Activated T-helper 9 cell treated with anti-CD3 and anti-CD28 coated beads, Interleukin-2, amount 50 U/mL, for 16 hours (primary cell): Measurements from ENCODE around the gene THAP2.

ENCODE experiments used
- DNase-seq: peaks from one replicate; pipeline ENCODE4 v3.0.0-alpha.2; 2020; ENCODE audit warnings: low read depth

THAP2 gene

DNA sequence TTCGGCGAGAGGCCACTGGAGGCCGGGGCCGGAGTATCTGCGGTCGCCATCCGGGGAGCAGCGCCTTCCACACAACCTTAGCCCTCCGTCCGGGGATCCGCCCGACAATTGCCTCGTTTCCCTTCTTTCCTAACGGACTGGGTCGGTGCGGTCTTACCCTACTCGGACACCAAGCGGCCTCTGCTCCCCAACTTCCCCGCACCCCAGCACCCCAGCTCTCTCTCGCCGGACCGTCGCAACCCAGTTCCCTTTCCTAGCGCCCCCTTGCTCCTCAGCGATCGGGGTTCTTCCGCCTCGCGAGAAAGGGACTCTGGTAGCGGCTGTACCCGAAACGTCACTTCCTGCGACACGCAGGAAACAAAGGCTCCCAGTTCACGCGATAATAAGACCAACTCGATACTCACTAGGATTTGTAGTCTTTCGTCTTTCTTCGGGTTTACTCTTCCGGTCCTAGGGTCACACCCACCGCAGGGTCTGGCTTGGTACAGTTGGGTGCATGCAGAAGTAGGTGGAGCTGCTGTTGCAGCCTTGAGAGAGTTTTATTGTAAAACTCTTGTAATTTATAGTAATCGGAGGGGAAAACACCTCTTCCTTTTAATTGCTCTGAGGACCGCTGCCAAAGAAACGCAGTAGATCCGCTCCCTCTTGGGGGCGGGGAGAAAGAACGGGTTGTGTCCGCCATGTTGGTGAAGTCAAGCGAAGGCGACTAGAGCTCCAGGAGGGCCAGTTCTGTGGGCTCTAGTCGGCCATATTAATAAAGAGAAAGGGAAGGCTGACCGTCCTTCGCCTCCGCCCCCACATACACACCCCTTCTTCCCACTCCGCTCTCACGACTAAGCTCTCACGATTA is at the start of gene THAP2, which contains the start of gene ZFC3H1:
Gene THAP2 (plus strand): TSS at position 741 of the 850 bp plus-strand sequence. CDS start 209 bp downstream, outside the sequence.
Gene ZFC3H1 (minus strand): TSS at position 288 of the 850 bp plus-strand sequence. CDS start 238 bp downstream, at position 50.
- DNase-seq, result peak; percentile 81

DNA sequence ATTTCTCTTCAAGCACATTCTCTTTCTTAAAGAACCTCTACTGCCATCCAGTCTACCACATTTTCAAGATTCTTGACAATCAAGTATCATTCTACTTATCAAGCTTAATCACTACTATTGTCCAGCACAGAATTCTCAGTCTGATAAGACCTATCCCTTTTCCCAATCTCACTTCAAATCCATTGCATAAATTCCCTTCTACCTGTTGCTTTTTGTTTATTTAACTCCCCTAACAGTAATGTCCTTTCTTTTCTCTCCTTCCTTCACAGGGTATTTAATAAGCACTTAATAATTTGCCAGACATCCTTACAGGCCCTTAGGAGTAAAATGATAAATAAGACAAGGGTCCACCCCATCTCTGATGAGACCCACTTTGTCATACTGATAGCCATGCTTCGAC is 42.2 kb upstream of the THAP2 start:
- no peak for DNase-seq

DNA sequence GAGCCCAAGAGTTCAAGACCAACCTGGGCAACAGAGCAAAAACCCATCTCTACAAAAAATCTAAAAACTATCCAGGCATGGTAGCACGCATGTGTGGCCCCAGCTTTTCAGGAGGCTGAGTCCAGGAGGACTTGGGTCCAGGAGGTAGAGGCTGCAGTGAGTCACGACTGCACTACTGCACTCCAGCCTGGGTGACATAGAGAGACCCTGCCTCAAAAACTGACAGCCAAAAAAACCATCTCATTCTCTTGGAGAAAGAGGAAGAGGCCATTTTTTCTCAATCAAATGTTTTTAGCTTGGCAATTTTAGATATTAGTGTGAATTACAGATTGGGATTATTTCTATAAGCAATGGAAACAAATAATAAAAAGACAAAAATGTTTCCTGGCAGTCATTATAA is 38.6 kb upstream of the THAP2 start:
- no peak for DNase-seq

- DNase-seq, result no peak
Observed at GRCh38 chr12:71626098-71626497, 38.0 kb upstream of the THAP2 start.

DNA sequence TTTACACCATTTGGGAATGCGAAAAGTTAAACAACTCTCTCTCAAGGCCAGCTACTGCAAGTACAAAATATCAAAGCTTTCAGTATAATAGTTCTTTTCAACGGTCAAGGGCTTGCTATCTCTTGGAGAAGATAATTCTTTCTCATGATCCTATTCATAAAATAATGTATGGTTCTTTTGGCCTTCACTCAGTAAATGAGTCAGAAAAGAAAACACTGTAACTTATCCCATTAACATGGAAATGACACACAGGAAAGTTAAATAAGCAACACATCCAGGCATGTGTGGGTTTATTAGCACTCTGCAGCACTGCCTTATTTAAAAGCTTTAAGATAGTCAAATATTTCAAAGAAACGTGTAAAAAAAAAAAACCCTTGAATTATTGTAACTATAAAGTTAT is 37.3 kb upstream of the THAP2 start:
- no peak for DNase-seq

GRCh38 chr12:71627438-71628002 is 36.6 kb upstream of the THAP2 start:
- DNase-seq, result no peak

DNA sequence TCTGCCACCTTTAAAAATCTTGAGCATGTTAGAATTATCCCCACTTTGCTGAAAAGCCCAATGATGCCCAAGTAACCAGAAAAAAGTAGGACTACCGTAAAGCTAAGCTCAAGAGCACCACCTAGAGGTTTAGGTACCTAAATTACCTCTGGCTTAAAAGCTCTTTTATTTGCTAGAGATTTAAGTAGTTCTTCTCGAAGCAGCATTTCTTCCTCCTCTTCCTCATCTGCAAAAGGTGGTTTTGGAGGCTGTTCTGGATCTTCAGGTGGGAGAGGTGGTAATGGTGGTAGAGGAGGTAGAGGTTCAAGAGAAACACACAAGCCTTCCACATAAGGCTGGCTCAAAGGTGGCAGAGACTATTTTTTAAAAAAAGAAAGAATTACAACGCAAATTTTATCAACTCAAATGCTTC is 27.4 kb upstream of the THAP2 start:
- DNase-seq, result no peak

DNA sequence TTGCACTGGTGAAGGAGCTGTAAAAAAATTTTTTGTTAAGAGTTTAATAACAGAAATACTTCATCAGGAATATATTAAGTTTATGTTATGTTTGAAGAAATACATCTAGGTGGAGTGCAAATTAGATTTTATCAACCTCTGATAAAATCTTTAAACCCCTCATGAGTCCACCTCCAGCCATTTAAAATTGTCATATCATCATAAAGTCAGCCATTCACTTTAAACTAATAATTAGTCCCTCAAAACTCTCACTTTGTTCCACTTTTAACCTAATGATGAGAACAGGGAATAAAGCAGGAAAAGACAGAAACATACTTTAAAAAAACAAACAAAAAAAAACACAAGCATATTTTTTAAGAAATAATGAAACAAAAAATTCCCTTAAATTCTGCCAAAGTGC is 25.6 kb upstream of the THAP2 start:
- DNase-seq, result no peak

- no peak for DNase-seq
Observed at GRCh38 chr12:71639341-71639760, 24.8 kb upstream of the THAP2 start.

GRCh38 chr12:71640316-71640715 is 23.8 kb upstream of the THAP2 start:
- no peak for DNase-seq

- DNase-seq, result no peak
Observed at GRCh38 chr12:71641390-71641789, 22.7 kb upstream of the THAP2 start.

- no peak for DNase-seq
Observed at GRCh38 chr12:71642264-71642663, 21.8 kb upstream of the THAP2 start.

GRCh38 chr12:71645268-71645667 is 18.8 kb upstream of the THAP2 start:
- no peak for DNase-seq

GRCh38 chr12:71646512-71646911 is 17.6 kb upstream of the THAP2 start:
- DNase-seq, result no peak

- DNase-seq, result no peak
Observed at GRCh38 chr12:71648537-71648936, 15.6 kb upstream of the THAP2 start.

- DNase-seq, result no peak
Observed at GRCh38 chr12:71649401-71649800, 14.7 kb upstream of the THAP2 start.

DNA sequence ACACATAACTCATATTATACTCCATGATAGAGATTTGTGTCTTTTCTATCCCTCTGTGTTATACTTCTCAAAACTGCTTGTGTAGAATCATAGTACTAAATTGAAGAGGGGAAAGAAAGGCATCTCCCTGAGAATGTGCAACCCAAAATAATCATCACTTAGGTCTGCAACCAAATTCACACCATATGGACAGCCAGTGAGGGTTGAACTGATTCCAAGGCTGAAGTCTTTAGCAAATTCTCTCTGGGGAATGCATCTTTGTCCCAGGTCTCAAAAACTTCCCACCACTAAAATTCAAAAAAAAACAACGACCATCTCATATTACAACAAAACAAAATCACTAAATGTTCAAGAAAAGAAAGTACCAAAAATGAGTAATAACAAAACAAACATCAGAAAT is 11.4 kb upstream of the THAP2 start:
- no peak for DNase-seq

GRCh38 chr12:71653137-71653536 is 11.0 kb upstream of the THAP2 start:
- no peak for DNase-seq

DNA sequence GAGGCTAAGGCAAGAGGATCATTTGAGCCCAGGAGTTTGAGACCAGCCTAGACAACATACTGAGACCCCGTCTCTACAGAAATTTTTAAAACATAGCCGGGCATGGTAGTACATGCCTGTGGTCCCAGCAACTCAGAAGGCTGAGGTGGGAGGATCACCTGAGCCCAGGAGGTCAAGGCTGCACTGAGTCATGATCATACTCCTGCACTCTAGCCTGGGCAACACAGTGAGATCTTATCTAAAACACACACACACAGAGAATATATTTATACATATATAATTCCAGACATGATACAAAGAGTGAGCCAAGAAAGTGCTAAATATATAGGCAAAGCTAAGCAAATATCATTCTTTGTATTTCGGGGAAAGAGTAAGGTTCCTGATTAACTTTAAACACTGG is 9.9 kb upstream of the THAP2 start:
- DNase-seq, result no peak

GRCh38 chr12:71655495-71655894 is 8.6 kb upstream of the THAP2 start:
- no peak for DNase-seq

DNA sequence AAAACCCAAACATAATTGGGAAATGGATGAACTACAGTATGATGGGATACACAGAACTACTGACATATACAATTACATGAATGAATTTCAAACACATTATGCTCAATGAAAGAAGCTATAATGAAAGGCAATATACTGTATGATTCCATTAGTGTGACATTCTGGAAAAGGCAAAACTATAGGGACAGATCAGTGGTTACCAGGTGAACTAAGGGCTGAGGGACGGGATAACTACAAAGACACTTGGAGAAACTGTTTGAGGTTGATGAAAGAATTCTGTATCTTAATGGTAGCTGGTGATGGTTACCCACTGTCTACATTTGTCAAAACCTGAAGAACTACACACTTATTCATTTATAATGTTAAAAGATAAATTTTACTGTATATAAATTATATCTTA is 8.2 kb upstream of the THAP2 start:
- DNase-seq, result no peak

DNA sequence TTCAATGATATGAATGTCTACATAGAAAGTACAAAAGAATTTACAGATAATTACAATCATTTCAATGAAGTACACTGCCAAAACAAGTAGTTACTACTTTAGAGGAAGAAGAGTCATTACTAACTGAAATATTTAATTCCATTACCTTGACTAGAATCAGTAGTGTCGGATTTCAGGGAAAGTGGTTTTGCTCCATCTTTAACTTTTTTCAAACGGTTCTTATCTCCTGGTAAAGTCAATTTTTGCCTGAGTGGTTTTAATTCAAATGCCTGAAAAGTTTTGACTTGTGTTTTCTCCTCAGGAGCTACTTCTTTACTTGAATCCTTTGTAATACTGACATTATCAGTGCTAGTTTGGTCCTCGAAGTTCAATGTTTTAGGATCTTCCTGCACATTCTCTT is 7.4 kb upstream of the THAP2 start:
- no peak for DNase-seq

DNA sequence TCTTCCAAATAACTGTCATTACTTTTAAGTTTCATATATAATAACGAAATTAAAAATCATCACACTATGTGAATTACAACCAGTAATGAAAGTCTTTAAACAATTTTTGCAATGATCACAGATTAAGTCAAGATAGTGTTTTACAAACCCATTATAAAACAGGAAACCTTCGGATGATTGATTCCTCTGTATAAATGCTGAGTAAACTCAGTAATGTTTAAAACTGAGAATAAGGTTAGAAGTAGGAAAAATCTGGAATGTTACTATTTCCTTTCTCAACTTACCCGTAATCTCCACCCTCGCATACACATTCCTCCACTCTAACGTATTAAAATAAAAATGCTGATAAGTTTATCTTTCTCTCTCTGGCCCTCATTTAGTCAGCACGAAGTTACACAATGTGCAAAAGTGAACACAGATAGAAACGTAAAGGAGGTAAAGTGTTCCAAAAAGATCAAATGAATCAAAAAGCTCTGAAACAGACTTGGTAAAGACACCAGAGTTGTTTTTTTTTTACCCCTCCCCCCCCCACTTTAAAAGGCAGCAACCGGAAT is 2.0 kb upstream of the THAP2 start:
- no peak for DNase-seq
